GM19372 (cell line): ENCODE measurements around the gene SMIM10L2A.
"Not testable (repeated sequence)": the region's sequence is repeated elsewhere in the genome, so short reads cannot be mapped to it uniquely, and the experiment has no call there.

ENCODE experiments used
- ATAC-seq: cut with Tn5 transposase; IDR thresholded peaks from one replicate; pipeline ENCODE4 v1.9.1; 2021; ENCODE audit warnings: mild to moderate bottlenecking, low read depth, moderate library complexity; ENCODE audit not compliant: unreplicated experiment

The SMIM10L2A gene

DNA sequence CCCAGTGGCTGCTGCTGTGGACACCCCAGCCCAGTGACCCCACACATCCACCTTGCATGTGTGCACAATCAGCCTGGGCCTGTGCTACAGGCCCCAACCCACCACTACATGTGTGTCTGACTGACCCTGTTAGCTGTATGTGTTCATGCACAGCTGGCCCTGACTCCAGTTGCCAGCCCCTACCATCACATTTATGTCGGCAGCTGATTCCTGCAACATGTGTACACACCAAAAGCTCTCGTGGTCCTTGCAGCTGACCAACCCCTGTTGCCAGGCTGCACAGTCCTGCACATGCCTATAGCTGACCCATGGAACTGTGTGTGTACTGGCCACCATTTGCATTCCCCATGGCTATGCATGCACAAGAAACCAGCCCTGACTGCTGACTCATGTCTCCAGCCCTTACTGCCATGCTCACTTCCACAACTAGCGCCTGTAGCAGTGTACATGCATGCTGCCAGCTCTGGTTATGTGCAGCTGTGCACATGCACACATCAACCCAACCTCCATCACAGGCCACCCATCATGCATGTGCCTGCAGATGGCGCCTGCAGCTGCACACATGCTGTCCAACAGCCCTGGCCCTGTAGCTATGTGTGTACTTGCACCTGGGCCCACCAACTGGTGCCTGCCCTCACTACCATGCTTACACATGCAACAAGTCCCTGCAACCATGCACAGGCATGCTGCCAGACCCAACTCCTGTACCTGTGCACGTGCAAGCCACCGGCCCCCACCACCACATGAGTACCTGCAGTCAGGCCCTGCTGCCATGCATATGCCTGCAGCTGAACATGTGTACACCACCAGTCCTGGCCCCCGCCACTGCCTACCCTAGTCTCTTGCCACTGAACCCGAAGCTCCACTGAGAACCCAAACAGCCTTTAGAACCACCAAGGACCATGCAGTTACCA is 28.1 kb downstream of the SMIM10L2A start:
- ATAC-seq, result no peak

DNA sequence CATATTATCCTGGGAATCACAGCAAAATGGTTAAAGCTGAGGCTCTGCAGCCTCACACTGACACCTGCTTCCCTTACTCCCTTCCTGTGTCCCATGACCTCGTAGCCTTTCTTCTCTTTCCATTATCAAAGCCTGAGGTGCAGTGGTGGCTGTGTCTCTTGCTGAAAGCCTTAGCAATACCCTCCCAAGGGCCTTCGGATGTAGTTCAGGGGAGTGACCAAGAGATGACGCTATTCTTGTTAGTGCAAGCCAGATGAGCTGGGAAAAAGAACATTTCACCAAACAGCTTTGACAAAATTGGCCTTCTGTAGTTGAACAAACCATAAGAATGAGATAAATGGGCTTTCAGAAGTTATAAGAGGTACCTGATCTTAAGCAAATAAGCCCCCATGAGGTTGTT is 31.6 kb downstream of the SMIM10L2A start:
- no peak for ATAC-seq

DNA sequence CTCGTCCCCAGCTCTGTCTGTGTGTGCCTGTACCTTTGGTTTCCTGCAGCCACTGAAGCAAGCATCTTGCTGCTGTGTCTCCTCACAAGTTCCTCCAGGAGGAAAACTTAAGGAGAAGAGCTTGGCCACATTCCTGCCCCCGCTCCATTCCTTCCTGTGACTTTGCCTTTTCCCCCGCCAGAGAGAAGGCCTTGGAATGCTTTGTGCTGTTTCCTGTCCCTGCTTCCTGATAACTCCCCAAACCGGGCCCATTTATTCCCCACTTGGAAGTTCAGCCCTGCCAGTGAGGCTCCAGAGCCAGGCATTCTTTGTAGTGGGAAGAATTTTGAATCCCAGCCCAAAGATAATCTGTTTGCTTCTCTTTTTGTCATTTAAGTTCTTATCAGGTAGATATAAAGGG is 33.1 kb downstream of the SMIM10L2A start:
- no peak for ATAC-seq

DNA sequence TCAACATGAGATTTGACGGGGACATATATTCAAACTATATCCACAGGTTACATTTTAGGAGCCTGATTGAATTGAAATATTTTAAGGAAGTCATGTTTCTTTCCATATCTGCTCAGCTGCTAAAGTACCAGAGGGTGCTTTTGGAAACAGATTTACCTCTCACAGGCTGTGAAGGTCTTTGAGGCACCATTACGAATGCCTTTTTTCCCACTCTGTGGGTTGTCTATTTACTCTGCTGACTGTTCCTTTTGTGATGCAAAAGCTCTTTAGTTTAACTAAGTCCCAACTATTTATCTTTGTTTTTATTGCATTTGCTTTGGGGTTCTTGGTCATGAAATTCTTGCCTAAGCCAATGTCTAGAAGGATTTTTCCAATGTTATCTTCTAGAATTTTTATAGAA is 40.0 kb downstream of the SMIM10L2A start:
- ATAC-seq, result not testable (repeated sequence)

DNA sequence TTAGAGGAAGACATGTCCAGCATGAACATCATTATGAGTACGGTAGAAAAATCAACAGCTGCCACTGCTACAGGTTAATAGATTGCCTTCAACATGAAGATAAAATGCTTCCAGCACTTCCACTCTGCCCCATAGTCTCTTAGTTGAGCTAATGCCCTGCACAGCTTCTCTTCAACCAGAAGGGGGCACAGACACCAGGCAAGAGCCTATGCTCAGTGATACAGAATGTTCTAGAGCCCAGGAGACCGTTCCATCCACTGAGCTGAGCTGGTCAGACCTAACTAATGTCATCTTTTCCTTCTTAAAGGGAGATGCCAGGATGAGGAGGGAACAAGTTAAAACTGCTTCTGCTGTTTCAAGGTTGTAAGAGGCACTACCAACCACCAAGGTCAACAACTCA is 42.2 kb downstream of the SMIM10L2A start:
- ATAC-seq, result no peak

DNA sequence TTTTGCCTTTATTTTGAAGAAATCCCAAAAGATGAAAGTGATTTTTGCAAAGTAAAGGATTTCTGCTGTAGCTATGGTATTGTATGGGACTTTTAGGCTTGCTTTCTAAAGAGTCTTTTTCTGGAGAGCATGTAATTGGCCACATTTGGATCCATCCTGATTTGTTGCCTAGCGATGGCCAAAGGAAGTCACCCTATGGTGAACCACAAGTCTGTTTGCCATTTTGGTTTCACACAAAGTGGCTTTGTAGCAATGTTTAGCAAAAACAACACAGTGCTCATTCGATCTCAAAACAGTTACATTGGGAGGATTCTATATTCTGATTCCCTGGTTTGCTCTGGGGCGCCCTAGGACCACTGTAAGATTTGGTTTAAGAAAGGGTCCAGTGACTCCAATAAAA is 54.6 kb downstream of the SMIM10L2A start:
- ATAC-seq, result no peak

DNA sequence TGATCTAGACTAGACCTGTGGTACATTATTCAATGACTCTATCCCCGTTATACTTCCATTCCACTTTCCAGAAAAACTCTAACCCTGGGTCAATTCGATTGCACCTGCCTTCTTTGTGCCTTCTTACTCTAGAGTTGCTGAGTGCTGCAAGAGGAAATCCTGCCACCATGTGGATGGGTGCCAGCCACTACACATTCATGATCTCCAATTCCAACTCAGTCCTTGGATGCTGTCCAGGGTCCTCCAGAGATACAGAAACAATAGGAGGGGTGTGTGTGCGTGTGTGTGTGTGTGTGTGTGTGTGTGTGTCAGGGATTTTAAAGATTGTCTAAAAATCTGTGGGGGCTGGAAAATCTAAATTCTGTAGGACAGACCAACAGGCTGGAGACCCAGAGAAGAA is 55.8 kb downstream of the SMIM10L2A start:
- no peak for ATAC-seq
